Activated CD4-positive, alpha-beta T cell treated with anti-CD3 and anti-CD28 coated beads, Interleukin-2, amount 50 U/mL, for 24 hours (primary cell): ENCODE results near the gene POLR3E.
"Not testable (repeated sequence)": the region's sequence is repeated elsewhere in the genome, so short reads cannot be mapped to it uniquely, and the experiment has no call there.

Experiments
- DNase-seq, 2 donors: peaks; one replicate each; pipeline ENCODE4 v3.0.0-alpha.2; 2020; ENCODE audit warnings: low read depth in 1 of 2, low spot score in 1 of 2

POLR3E gene

GRCh38 chr16:22330326-22330725 lies 33.1 kb downstream of the POLR3E start:
- DNase-seq, result no peak

GRCh38 chr16:22333457-22333994 lies 36.3 kb downstream of the POLR3E start:
- no peak for DNase-seq

- DNase-seq, result no peak
These were observed 38.5 kb downstream of the POLR3E start for GRCh38 chr16:22335668-22336246.

GRCh38 chr16:22336581-22336980 lies 39.4 kb downstream of the POLR3E start:
- DNase-seq, result no peak

- DNase-seq, result no peak
These were observed 39.8 kb downstream of the POLR3E start for GRCh38 chr16:22337045-22337444.

- no peak for DNase-seq
These were observed 40.8 kb downstream of the POLR3E start for GRCh38 chr16:22337849-22338635.

GRCh38 chr16:22340945-22341344 lies 43.7 kb downstream of the POLR3E start:
- no peak for DNase-seq

GRCh38 chr16:22342082-22342481 lies 44.9 kb downstream of the POLR3E start:
- DNase-seq, result no peak

- DNase-seq, result no peak
These were observed 49.3 kb downstream of the POLR3E start for GRCh38 chr16:22346483-22346882.

GRCh38 chr16:22347100-22347820 lies 50.1 kb downstream of the POLR3E start:
- DNase-seq, result no peak

GRCh38 chr16:22348291-22348690 lies 51.1 kb downstream of the POLR3E start:
- no peak for DNase-seq

GRCh38 chr16:22351017-22351416 lies 53.8 kb downstream of the POLR3E start:
- DNase-seq, result not testable (repeated sequence)

GRCh38 chr16:22352140-22352539 lies 54.9 kb downstream of the POLR3E start:
- no peak for DNase-seq

- no peak for DNase-seq
These were observed 55.5 kb downstream of the POLR3E start for GRCh38 chr16:22352723-22353122.

GRCh38 chr16:22353191-22353919 lies 56.1 kb downstream of the POLR3E start:
- no peak for DNase-seq

- no peak for DNase-seq
These were observed 56.8 kb downstream of the POLR3E start for GRCh38 chr16:22353933-22354541.

- no peak for DNase-seq
These were observed 58.3 kb downstream of the POLR3E start for GRCh38 chr16:22355487-22355908.

- DNase-seq, result no peak
These were observed 59.9 kb downstream of the POLR3E start for GRCh38 chr16:22356930-22357634.

GRCh38 chr16:22357635-22357971 lies 60.4 kb downstream of the POLR3E start:
- DNase-seq, result no peak

GRCh38 chr16:22358000-22358399 lies 60.8 kb downstream of the POLR3E start:
- no peak for DNase-seq
